SK-N-SH (cell line): ENCODE data around the gene TRIM47. TPM values are rescaled to one million over a fixed set of nuclear protein-coding genes. Genes with fewer than 3 reads are reported as not detected.

Experiments used
- CTCF ChIA-PET: fragments of 300-600, 350-600 bp; formaldehyde crosslinking; extraction: SDS; loops from one replicate; lab custom pipeline; 2021; lab: Yijun Ruan, JAX
- POLR2A ChIA-PET: fragments of 350-600 bp; sonication (Branson Sonifier 250); formaldehyde crosslinking; extraction: SDS; loops from one replicate; lab custom pipeline; 2020; ENCODE audit warnings: antibody characterized with exemption, inconsistent platforms; lab: Yijun Ruan, JAX
- DNase-seq: peaks from one replicate; pipeline ENCODE4 v3.0.0; 2012
- H2AFZ ChIP-seq: fragments of 200-600 bp; sonication (generic); 2 replicates; pipeline ENCODE4 v1.8.1; 2016; ENCODE audit warnings: antibody characterized with exemption, mild to moderate bottlenecking, low read depth
- H3F3A ChIP-seq: fragments of 200-600 bp; sonication (generic); replicated peaks from 2 replicates; pipeline ENCODE3; 2016; ENCODE audit warnings: antibody characterized with exemption, mild to moderate bottlenecking; ENCODE audit not compliant: insufficient read depth
- H3K27ac ChIP-seq, 2 experiments: fragments of 200-500 bp in 1 of 2; fragments of 200-600 bp in 1 of 2; sonication (Bioruptor generic) in 1 of 2; sonication (generic), shearing (Covaris generic) in 1 of 2; 2 replicates each; pipeline versions ENCODE4 v1.5.1 to v1.6.1; 2014 to 2016; ENCODE audit warnings: low read depth in 2 of 2, inconsistent platforms in 1 of 2, low read length in 1 of 2, mild to moderate bottlenecking in 1 of 2, mixed read lengths in 1 of 2
- H3K27me3 ChIP-seq: fragments of 200-600 bp; sonication (generic), shearing (Covaris generic); 2 replicates; pipeline ENCODE4 v1.6.1; 2016; ENCODE audit warnings: mixed run types; ENCODE audit not compliant: insufficient read depth
- H3K36me3 ChIP-seq, 2 experiments: fragments of 200-500 bp in 1 of 2; fragments of 200-600 bp in 1 of 2; sonication (Bioruptor generic) in 1 of 2; sonication (generic) in 1 of 2; replicated peaks in 1 of 2; 2 replicates each; pipeline versions ENCODE3 to v1.5.1; 2014 to 2016; ENCODE audit warnings: low read length in 1 of 2, mild to moderate bottlenecking in 1 of 2; ENCODE audit not compliant: insufficient read depth in 2 of 2, control insufficient read depth in 1 of 2
- H3K4me1 ChIP-seq, 2 experiments: fragments of 200-500 bp in 1 of 2; fragments of 200-600 bp in 1 of 2; sonication (Bioruptor generic) in 1 of 2; sonication (generic), shearing (Covaris generic) in 1 of 2; 2 replicates each; pipeline versions ENCODE4 v1.5.1 to v1.6.1; 2014 to 2016; ENCODE audit warnings: low read depth in 1 of 2, low read length in 1 of 2, mixed run types in 1 of 2; ENCODE audit not compliant: insufficient read depth in 2 of 2, control insufficient read depth in 1 of 2
- H3K4me2 ChIP-seq: fragments of 200-600 bp; sonication (generic), shearing (Covaris generic); 2 replicates; pipeline ENCODE4 v1.6.1; 2017; ENCODE audit warnings: mixed run types
- H3K4me3 ChIP-seq, 2 experiments: fragments of 200-500 bp in 1 of 2; fragments of 200-600 bp in 1 of 2; sonication (Bioruptor generic) in 1 of 2; sonication (generic), shearing (Covaris generic) in 1 of 2; 2 replicates each; pipeline versions ENCODE4 v1.5.1 to v1.8.1; 2014 to 2016; ENCODE audit warnings: low read depth in 2 of 2, inconsistent platforms in 1 of 2, low read length in 1 of 2, mild to moderate bottlenecking in 1 of 2, mixed read lengths in 1 of 2, moderate library complexity in 1 of 2
- H3K79me2 ChIP-seq: fragments of 200-600 bp; sonication (generic); 2 replicates; pipeline ENCODE4 v1.8.1; 2017; ENCODE audit warnings: mild to moderate bottlenecking; ENCODE audit not compliant: insufficient read depth
- H3K9ac ChIP-seq: fragments of 200-600 bp; sonication (generic); 2 replicates; pipeline ENCODE4 v1.6.1; 2017; ENCODE audit warnings: mixed run types
- H3K9me2 ChIP-seq: fragments of 200-600 bp; sonication (generic); 2 replicates; pipeline ENCODE4 v1.6.1; 2017; ENCODE audit warnings: mixed run types
- H3K9me3 ChIP-seq: fragments of 200-600 bp; sonication (generic); 2 replicates; pipeline ENCODE4 v1.6.1; 2017; ENCODE audit warnings: mixed run types, mild to moderate bottlenecking, moderate library complexity
- H4K20me1 ChIP-seq: fragments of 200-600 bp; sonication (generic); 2 replicates; pipeline ENCODE4 v1.6.1; 2017; ENCODE audit warnings: mild to moderate bottlenecking, mixed run types; ENCODE audit not compliant: insufficient read depth
- CHD2 ChIP-seq: fragments of 150-350 bp; IDR thresholded peaks from 2 replicates; pipeline ENCODE4 v1.6.1; 2018; ENCODE audit warnings: low read length; ENCODE audit not compliant: partially characterized antibody
- ELF1 ChIP-seq: IDR thresholded peaks from 2 replicates; pipeline ENCODE4 v1.4.0; 2012
- FOSL2 ChIP-seq: IDR thresholded peaks from 2 replicates; pipeline ENCODE4 v1.4.0; 2012; ENCODE audit warnings: low read depth, mild to moderate bottlenecking, moderate library complexity, borderline replicate concordance
- FOXJ3 ChIP-seq: sonication (generic); formaldehyde crosslinking; IDR thresholded peaks from 2 replicates; pipeline ENCODE4 v1.5.1; 2020; ENCODE audit warnings: mild to moderate bottlenecking, missing genetic modification reagents
- GABPA ChIP-seq: IDR thresholded peaks from 2 replicates; pipeline ENCODE4 v1.4.0; 2012; ENCODE audit warnings: low read depth, mild to moderate bottlenecking
- JUND ChIP-seq: IDR thresholded peaks from 2 replicates; pipeline ENCODE4 v1.4.0; 2012
- NFIC ChIP-seq: IDR thresholded peaks from 2 replicates; pipeline ENCODE4 v1.4.0; 2012; ENCODE audit warnings: borderline replicate concordance
- NRF1 ChIP-seq: IDR thresholded peaks from 2 replicates; pipeline ENCODE4 v1.6.1; 2012; ENCODE audit warnings: low read depth, mild to moderate bottlenecking, low read length
- POLR2AphosphoS5 ChIP-seq: IDR thresholded peaks from 2 replicates; pipeline ENCODE4 v1.6.1; 2012; ENCODE audit warnings: low read depth, low read length
- RCOR1 ChIP-seq: fragments of 150-350 bp; IDR thresholded peaks from 2 replicates; pipeline ENCODE4 v1.6.1; 2017; ENCODE audit warnings: antibody characterized with exemption, low read length
- RXRA ChIP-seq: IDR thresholded peaks from 2 replicates; pipeline ENCODE4 v1.4.0; 2012; ENCODE audit warnings: low read depth, mild to moderate bottlenecking, borderline replicate concordance
- TEAD4 ChIP-seq: IDR thresholded peaks from 2 replicates; pipeline ENCODE4 v1.4.0; 2012; ENCODE audit warnings: mild to moderate bottlenecking, borderline replicate concordance; ENCODE audit not compliant: insufficient read depth
- YY1 ChIP-seq: IDR thresholded peaks from 2 replicates; pipeline ENCODE4 v1.4.0; 2012; ENCODE audit warnings: low read depth, mild to moderate bottlenecking
- WGBS: methylation state at CpG from one replicate; pipeline ENCODE4 v1.1.6; 2017; ENCODE audit warnings: low lambda C conversion rate; 5-methylcytosine and 5-hydroxymethylcytosine counted together
- polyA plus RNA-seq, 3 experiments: library from polyadenylated mRNA; depleted of rRNA; stranded (reverse); fragments of >200 nt; gene quantifications; 2 replicates each; pipeline ENCODE4 v1.2.3, GENCODE V29; 2012
- TF ChIP-seq, protein P1 (sequence below): fragments of 200-600 bp; sonication (generic); IDR thresholded peaks from 2 replicates; pipeline ENCODE4 v1.6.1; 2017; ENCODE audit warnings: antibody characterized with exemption, mild to moderate bottlenecking, moderate library complexity
- TF ChIP-seq, protein P2 (sequence below): fragments of 150-350 bp; IDR thresholded peaks from 2 replicates; pipeline ENCODE4 v1.6.1; 2016; ENCODE audit warnings: mild to moderate bottlenecking, low read depth, low read length
- TF ChIP-seq, protein P3 (sequence below): IDR thresholded peaks from 2 replicates; pipeline ENCODE4 v1.4.0; 2012; ENCODE audit warnings: low read depth, borderline replicate concordance
- TF ChIP-seq, protein P4 (sequence below): IDR thresholded peaks from 2 replicates; pipeline ENCODE4; 2012

Gene TRIM47
- polyA plus RNA-seq, 1 of the 3 experiments (the other 2 are of a cell fraction), result 5.1 TPM

DNA sequence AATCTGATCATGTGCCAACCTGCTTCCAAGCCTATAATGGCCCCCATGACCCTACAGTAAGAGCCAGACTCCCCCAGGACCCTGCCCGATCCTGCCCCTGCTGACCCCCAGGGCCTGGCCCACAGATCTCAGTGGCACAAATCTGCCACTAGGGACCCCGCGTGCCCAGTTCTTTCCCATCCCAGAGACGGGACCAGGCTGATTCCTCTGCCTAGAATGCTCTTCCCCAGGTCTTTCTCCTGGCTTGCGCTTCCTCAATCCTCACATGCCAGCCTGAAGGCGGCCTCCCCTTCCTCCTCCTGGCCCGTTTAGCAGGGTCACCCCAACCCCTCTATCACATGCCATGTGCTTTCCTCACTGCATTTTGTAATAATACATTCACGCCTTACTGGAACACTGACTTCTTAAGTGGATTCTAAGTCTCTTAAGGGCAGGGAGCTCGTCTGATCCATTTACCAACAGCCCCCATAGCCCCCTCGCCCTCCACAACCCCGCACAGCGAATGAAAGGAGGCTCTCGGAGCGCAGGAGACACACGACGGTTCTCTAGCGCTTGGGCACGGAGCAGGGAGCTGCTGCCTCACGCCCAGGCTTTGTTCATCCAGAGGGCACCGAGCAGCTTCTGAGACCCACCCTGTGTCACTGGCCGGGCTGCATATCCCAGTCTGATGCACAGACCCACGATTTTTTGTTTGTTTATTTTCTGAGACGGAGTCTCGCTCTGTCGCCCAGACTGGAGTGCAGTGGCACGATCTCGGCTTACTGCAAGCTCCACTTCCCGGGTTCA, 17.2 kb upstream of the TRIM47 start:
- Histone ChIP-seq H3K9me2 (no peaks in the 10 kb centered on the region), H3K9ac (peak overlapping the region; percentile 87), H3K4me3 (peak overlapping the region; percentile 73 to 76), H3K36me3 (peaks cover 5 to 42% of the 10 kb centered on the region in 2 experiments), H4K20me1 (no peaks in the 10 kb centered on the region), H3K9me3 (no peaks in the 10 kb centered on the region), H3K27ac (peak overlapping the region in 1 of 2 experiments; percentile 69; a peak in 2 of 4 replicates), H3F3A (peaks cover 14% of the 10 kb centered on the region), H3K79me2 (peaks cover 32% of the 10 kb centered on the region), H3K27me3 (no peaks in the 10 kb centered on the region), H3K4me2 (peak overlapping the region; percentile 94), H2AFZ (peak overlapping the region; percentile 80; the same call in 1 of the 2 replicates), H3K4me1 (peaks cover 9 to 13% of the 10 kb centered on the region in 2 experiments; a peak in 3 of 4 replicates)
- POLR2A ChIA-PET, result interaction anchor here (1.0 to 2.4 kb wide), 9 partner anchors 9 to 142 kb away, joined by 3 to 12 read pairs (median 5); partner anchors contain the start of genes ACOX1, MRPL38, TRIM47 and WBP2
- CTCF ChIA-PET, result interaction anchor here (0.7 to 16.0 kb wide), 25 partner anchors 10 to 384 kb away, joined by 3 to 214 read pairs (median 6); partner anchors contain the start of genes FBF1, MRPL38, SMIM5 and TRIM47
- peak; percentile 85 for DNase-seq
- WGBS, result 78% methylated on average over 28 of the region's 28 CpGs
- TF ChIP-seq, protein P1, sequence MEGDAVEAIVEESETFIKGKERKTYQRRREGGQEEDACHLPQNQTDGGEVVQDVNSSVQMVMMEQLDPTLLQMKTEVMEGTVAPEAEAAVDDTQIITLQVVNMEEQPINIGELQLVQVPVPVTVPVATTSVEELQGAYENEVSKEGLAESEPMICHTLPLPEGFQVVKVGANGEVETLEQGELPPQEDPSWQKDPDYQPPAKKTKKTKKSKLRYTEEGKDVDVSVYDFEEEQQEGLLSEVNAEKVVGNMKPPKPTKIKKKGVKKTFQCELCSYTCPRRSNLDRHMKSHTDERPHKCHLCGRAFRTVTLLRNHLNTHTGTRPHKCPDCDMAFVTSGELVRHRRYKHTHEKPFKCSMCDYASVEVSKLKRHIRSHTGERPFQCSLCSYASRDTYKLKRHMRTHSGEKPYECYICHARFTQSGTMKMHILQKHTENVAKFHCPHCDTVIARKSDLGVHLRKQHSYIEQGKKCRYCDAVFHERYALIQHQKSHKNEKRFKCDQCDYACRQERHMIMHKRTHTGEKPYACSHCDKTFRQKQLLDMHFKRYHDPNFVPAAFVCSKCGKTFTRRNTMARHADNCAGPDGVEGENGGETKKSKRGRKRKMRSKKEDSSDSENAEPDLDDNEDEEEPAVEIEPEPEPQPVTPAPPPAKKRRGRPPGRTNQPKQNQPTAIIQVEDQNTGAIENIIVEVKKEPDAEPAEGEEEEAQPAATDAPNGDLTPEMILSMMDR, result peak; percentile 57
- no peak for TF ChIP-seq NFIC
- no peak for TF ChIP-seq YY1
- no peak for TF ChIP-seq FOXJ3
- no peak for TF ChIP-seq ELF1
- TF ChIP-seq, protein P2, sequence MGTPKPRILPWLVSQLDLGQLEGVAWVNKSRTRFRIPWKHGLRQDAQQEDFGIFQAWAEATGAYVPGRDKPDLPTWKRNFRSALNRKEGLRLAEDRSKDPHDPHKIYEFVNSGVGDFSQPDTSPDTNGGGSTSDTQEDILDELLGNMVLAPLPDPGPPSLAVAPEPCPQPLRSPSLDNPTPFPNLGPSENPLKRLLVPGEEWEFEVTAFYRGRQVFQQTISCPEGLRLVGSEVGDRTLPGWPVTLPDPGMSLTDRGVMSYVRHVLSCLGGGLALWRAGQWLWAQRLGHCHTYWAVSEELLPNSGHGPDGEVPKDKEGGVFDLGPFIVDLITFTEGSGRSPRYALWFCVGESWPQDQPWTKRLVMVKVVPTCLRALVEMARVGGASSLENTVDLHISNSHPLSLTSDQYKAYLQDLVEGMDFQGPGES, result no peak
- TF ChIP-seq, protein P3, sequence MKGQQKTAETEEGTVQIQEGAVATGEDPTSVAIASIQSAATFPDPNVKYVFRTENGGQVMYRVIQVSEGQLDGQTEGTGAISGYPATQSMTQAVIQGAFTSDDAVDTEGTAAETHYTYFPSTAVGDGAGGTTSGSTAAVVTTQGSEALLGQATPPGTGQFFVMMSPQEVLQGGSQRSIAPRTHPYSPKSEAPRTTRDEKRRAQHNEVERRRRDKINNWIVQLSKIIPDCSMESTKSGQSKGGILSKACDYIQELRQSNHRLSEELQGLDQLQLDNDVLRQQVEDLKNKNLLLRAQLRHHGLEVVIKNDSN, result no peak

DNA sequence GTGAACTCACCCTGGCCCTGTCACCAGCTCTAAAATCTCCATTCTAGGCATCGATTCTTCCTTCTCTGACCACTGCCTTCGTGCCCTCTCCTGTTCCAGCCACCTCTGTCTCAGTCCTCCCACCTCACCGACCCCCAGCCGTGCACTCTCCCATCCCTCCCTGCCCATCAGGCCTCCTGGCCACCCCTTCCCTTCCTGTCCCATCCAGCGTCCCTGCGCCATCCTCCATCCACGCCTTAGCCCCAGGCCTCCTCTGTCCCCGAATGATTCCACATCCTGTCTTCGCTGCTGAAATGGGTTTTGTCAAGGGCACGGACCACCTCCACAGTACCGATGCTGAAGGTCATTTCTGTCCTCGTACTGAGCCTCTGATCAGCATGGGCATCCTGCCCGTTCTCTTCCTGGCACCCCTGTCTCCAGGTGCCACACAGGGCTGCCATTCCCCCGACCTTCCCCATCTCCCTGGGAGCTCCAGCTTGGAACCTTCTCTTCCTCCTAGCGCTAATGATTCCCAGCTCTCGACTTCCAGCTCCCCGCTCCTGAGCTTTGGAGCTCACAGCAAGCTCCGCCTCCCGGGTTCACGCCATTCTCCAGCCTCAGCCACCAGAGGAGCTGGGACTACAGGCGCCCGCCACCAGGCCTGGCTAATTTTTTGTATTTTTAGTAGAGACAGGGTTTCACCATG, 15.8 kb upstream of the TRIM47 start:
- ChIA-PET CTCF (interaction anchor here (0.9 to 16.0 kb wide), 7 partner anchors 10 to 112 kb away, joined by 3 to 214 read pairs (median 24); partner anchors contain the start of genes FBF1, MRPL38 and TRIM47), POLR2A (interaction anchor here (0.5 to 1.6 kb wide), 5 partner anchors 9 to 115 kb away, joined by 3 to 6 read pairs (median 4); partner anchors contain the start of gene TRIM47)
- H4K20me1 ChIP-seq, result no peaks in the 10 kb centered on the region
- peaks cover 32% of the 10 kb centered on the region for H3K79me2 ChIP-seq
- H3K27me3 ChIP-seq, result no peaks in the 10 kb centered on the region
- H3K9me3 ChIP-seq, result no peaks in the 10 kb centered on the region
- H3K9ac ChIP-seq, result no peak overlapping the region
- peaks cover 9 to 13% of the 10 kb centered on the region in 2 experiments; a peak in 3 of 4 replicates for H3K4me1 ChIP-seq
- DNase-seq, result no peak
- no peaks in the 10 kb centered on the region for H3K9me2 ChIP-seq
- no peak overlapping the region for H3K4me3 ChIP-seq
- H3K4me2 ChIP-seq, result peak overlapping the region; percentile 94; the same call in 1 of the 2 replicates
- peaks cover 4 to 29% of the 10 kb centered on the region in 2 experiments for H3K36me3 ChIP-seq
- WGBS, result 94% methylated on average over 22 of the region's 22 CpGs
- no peak overlapping the region for H2AFZ ChIP-seq
- H3K27ac ChIP-seq, result no peak overlapping the region
- peaks cover 27% of the 10 kb centered on the region for H3F3A ChIP-seq
- TF ChIP-seq RCOR1 (no peak), YY1 (no peak), GABPA (no peak), TEAD4 (no peak), CHD2 (no peak), FOSL2 (no peak), NRF1 (no peak), JUND (no peak), POLR2AphosphoS5 (no peak), NFIC (no peak), RXRA (no peak)
- TF ChIP-seq, protein P3, result no peak
- TF ChIP-seq, protein P4, sequence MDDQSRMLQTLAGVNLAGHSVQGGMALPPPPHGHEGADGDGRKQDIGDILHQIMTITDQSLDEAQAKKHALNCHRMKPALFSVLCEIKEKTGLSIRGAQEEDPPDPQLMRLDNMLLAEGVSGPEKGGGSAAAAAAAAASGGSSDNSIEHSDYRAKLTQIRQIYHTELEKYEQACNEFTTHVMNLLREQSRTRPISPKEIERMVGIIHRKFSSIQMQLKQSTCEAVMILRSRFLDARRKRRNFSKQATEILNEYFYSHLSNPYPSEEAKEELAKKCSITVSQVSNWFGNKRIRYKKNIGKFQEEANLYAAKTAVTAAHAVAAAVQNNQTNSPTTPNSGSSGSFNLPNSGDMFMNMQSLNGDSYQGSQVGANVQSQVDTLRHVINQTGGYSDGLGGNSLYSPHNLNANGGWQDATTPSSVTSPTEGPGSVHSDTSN, result no peak
